NCI-H1417 treated with DMSO at 0.1 percent for 48 hours (cell line): ENCODE data around the gene STAM.
"Not testable (repeated sequence)": the region's sequence is repeated elsewhere in the genome, so short reads cannot be mapped to it uniquely, and the experiment has no call there.

Source experiments
- DNase-seq: peaks from one replicate; lab custom pipeline; 2025; lab: John Stamatoyannopoulos, UW

The STAM gene

DNA sequence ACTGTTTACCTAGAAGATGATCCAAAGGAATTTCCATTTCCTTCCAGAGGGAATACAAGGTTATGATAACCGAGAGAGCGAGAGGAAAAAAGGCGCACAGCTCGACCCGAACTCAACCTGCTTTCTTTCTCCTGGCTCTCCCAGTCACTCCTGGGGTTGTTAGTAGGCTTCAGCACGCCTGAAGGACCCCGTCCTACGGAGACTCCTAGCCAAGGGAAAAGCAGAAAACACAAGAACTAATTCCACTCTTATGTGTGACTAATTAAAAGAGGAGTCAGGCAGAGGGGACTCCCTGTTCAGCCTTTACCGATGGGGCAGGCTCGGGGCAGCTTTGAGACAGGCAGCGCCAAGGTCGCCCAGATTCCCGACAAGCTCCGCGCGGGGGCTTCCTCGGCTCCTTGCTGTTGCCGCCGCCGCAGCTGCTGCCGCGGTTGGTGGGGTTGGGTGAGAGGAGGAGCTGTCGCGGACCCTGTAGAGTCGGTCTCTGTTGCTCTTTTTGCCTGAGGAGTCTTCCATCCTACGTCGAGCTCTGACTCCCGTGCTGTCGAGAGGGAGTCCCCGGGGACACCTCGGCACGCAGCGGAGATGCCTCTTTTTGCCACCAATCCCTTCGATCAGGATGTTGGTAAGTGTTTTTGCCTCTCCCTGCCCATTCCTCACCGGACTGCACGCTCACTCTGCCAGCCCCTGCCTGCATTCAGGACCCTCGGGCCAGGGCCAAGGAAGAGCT lies at the start of gene STAM:
Gene STAM (plus strand): TSS at position 397 of the 730 bp plus-strand sequence. CDS start 189 bp downstream, at position 586.
- DNase-seq, result peak; percentile 84

DNA sequence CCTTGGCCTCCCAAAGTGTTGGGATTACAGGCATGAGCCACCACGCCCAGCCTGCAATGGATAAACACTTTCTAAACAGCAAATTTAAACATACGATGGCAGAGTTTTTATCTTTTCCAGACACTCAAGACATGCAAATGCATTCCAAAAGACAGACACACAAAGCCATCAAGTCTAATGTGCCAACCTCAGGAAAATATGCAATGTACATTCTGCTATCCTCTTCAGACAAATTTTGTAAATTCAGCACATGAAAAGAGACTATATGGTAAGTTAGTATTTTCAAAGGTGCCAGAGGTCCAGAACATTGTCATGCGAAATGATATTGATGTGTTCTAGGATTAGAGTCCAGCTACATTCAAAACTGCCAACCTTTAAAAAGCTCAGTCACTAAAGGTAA lies 46.6 kb upstream of the STAM start:
- DNase-seq, result no peak

DNA sequence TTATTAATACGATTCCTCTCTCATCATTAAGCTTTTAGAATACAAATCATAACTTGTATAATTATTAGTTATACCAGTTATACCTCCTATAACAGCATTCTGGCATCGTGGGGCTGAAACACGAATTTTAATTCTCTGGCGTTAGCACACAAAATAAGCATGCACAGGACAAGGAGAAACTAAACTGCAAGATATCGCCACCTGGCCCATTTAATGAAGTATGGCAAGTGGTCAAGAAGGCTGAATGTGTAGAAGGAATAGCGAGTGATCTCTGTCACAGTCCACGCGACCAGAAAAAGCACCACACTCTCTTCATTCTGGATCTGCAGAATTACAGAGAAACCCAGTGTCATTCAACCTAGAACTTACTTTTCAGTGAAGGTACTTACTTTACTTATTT lies 44.9 kb upstream of the STAM start:
- DNase-seq, result no peak

DNA sequence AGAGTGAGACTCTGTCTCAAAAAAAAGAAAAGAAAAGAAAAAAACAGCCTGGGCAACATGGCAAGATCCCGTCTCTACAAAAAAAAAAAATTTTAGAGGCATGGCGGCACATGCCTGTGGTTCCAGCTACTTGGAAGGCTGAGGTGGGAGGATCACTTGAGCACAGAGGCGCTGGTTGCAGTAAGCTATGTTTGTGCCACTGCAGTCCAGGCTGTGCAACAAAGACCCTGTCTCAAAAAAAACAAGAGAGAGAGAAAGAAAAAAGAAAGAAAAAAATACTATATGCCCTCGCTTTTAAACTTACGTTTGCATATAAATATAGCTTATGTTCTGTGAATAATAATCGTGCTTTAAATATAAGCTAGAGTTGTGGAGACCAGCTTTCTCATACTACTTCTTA lies 38.0 kb upstream of the STAM start:
- DNase-seq, result no peak

DNA sequence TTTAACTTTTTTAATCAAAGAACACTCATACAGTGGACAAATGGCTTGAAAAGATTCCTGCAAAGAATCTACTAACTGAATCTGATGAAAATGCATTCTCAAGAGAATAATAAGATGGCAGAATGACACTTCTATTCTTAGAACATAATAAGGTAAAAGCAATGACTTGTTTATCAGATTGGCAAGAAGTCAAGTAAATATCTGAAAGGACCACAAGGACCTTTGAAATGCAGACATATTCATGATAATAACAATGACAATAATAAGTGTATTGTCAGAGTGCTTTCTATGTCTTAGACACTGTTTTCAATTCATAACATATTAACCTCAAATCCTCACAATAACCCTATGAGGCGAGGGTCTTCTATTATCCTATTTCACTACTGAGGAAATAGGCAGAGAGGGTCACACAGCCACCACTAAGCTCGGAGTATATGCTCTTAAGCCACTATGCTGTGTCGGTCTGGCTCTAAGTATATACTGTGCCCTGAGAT lies 37.4 kb upstream of the STAM start:
- DNase-seq, result no peak

DNA sequence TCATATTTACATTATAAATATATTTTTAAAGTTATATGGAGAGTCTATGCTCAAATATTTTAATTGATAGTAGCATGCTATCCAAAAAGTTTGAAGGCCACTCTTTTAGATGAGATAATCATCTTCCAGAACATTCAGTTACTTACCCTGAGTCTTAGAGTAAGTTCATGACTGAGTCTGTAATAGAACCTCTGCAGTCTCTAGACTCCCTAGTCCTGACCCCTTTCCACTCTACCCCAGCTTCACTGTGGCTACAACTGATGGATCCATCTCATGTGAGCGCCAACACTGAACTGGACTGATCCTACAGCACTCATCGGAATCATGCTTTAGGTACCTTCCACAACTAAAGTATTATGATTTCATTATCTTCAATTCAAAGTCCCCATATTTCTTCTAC lies 36.9 kb upstream of the STAM start:
- no peak for DNase-seq

DNA sequence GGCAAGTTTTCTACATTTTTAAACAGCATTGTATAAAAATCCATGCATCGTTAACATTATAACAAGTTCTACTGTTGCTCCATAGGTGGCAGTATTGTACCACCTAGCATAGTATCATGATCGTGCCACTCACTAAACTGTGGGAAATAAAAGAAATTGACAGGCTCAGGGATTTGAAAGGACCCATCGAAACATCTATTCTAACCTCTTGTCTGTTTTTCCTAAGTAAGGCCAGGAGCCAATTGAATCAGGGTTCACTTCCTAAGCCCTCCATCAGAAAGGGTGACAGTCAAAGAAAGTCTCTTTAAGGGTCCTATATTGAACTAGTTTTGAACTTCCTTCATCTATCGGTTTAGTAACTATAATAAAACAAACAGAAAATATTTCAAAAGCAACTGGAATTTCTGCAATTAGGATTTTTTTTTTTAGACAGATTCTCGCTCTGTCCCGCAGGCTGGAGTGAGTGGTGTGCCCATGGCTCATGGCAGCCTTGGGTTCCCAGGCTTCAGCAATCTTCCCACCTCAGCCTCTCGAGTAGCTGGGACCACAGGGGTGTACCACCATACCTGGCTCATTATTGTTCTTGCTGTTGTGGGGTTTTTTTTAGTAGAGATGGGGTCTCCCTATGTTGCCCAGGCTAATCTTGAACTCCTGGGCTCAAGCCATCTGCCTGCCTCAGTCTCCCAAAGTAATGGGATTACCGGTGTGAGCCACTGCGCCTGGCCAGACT lies 36.2 kb upstream of the STAM start:
- DNase-seq, result no peak

DNA sequence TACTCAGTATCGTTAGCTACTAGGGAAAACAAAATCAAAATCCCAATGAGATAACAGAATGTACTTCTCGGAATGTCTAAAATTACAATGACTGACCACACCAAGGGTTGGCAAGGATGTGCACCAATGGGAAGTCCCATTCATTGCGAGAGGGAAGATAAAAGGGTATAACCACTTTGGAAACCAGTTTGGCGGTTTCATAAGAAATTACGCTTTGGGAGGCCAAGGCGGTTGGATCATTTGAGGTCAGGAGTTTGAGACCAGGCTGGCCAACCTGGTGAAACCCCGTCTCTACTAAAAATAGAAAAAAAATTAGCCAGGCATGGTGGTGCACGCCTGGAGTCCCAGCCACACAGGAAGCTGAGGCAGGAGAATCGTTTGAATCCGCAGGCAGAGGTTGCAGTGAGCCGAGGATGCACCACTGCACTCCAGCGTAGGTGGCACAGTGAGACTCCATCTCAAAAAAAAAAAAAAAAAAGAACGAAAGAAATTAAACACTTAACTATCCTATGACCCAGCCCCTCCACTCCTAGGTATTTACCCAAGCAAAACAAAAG lies 34.4 kb upstream of the STAM start:
- DNase-seq, result no peak

DNA sequence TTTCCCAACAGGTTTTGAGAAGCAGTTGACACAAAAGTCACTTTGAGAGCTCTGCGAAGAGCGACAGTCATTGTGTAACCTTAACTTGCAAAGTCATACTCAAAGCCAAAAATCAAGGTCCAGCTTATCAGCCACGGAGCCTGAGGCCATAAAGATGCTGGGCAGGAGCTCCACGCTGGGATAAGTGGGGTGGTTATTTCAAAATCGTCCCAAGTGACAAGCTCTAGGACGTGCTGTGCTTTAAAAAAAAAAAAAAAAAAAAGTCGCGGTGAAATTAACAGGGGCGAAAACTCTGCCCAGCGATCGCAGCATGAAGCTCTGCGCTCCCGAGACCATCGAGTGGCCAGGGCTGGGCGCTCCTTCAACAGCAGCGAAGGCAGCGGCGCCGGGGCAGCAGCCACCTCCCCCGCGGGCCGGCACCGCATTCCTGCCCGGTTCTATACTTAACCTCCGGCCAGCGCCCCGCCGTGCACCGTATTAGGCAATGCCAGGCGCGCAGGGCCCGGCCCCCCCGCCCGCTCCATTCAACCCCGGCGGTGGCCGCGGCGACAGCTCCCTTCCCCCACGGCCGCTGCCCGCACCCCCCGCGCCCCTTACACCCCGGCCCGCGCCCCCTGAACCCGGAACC lies 27.4 kb upstream of the STAM start:
- no peak for DNase-seq

DNA sequence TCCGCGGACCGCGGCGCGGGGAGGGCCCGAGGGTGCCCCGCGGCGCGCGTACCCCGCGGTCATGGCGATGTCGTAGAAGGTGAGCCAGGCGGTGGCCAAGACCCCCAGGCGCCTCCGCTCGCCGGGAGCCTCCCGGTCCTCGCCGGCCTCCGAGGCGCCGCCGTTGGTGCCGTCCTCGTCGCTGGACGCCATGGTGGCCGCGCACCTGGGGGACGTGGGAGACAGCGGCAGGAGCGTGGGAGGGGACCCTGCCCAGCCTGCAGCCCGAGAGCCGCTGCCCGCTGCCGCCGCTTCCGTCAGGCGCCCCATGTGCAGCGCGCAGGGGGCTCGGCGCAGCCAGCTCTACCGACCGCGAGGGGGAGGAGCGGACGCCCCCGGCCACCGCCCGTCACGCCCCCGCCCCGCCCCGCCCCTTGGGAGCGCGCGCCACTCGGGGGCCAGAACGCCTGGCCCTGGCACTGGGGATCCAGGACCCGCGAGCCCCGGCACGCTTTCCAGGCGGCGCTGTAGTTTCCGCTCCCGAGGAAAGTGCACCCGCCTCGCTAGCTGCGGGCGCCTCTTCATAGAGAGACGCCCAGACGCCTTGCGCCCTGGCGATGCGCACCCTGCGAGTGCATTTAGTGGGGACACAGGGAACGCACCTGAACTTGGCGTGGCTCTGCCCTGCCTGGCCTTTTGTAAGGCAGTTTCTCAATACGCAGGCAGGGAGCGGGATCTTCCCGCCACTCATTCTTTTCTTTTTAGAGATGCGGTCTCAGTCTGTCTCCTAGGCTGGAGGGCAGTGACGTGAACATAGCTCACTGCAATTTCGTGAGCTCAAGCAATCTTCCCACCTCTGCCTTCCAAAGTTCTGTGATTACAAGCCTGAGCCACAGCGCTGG lies 26.7 kb upstream of the STAM start, which contains the start of gene HACD1:
Gene HACD1 (minus strand): TSS at position 344 of the 881 bp plus-strand sequence. CDS start 35 bp downstream, at position 309.
- DNase-seq, result no peak

DNA sequence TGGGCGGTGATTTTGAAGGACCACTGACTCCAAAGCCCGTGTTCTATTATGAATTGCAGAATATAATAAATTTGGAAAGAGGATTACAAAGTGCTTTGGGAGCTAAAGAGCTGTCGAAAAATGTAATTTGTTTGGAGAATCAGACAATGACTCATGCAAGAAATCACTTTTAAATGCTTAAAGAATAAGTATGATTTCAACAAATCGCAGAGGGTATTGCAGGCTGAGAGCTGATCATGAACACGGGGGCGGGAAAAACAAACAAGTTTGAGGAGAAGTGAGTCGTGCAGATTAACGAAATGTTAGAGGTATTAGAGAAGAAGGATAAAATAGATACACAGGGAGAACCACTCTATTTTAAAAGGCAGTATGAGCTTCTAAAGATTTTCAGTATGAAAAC lies 21.9 kb upstream of the STAM start:
- no peak for DNase-seq

DNA sequence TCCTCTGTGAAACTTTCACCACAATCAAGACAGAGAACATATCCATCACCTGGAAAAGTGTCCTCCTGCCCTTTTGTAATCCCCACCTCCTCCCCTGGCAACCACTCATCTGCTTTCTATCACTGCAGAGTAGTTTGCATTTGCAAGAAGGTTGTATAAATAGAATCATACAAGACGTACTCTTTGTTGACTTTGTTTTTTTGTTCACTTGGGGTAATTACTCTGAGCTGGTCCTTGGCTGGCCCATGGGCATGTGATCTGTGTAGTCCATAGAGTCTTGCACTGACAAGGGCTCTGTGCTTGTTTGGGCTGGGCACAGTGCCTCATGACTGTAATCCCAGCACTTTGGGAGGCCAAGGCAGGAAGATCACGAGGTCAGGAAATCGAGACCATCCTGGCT lies 19.0 kb upstream of the STAM start:
- no peak for DNase-seq

DNA sequence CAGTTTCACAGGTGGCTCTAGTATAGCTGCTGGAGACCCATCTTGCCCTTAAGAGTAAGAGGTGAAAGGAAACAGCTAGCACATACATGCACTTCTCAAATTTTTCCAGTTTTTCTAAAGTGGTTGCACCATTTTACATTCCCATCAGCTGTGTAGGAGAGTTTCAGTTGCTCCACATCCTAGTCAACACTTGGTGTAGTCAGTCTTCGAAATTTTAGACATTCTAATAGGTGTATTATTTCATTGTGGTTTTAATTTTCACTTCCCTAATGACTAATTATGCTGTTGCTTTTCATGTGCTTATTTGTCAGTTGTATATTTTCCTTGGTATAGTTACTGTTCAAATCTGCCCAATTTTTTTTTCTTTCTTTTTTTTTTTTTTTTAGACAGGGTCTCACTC lies 17.3 kb upstream of the STAM start:
- DNase-seq, result no peak

DNA sequence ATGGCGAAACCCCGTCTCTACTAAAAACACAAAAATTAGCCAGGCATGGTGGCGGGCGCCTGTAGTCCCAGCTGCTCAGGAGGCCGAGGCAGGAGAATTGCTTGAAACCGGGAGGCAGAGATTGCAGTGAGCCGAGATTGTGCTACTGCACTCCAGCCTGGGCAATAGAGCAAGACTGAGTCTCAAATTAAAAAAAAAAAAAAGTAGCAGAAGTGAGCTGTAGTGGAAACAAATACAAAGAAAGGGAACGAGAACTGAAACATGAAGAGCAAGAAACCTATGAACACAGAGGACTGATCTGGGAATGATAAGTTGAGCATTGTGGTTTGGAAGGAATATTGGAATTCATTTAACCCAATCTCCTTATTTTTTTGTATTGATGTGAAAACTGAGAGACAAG lies 11.4 kb upstream of the STAM start:
- DNase-seq, result not testable (repeated sequence)

DNA sequence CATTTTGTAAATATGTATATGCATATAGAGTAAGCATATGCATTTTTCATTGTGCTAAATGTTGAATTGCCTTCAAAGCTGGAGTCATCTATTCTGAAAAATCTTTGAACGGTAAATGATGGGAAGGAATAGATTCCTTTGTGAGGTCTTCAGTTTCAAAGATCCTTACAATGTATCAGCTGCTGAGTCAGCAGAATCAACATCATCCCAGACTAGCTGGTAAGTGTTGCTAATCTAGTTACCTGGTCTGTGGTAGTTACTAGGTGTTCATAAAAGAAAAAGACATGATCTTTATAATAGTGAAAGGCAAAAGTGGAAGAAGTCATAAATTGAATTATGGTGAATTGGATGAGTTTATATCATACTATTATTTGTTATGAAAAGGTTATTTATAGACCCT lies 10.6 kb upstream of the STAM start:
- no peak for DNase-seq

DNA sequence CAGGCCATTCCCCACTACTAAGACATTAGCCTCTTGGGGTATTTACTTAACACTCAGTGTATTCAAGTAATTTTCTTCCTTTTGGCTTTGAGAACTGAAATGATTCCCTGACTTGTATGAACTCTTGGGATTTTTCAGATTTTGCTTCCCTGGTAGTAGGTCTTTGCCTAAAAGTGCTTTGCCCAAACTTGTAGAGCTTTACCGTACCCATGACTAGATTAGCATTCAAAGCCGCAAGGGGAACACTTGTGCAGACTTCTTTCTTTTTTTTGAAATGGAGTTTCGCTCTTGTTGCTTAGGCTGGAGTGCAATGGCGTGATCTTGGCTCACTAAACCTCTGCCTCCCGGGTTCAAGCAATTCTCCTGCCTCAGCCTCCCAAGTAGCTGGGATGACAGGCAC lies 6.1 kb upstream of the STAM start:
- DNase-seq, result no peak

DNA sequence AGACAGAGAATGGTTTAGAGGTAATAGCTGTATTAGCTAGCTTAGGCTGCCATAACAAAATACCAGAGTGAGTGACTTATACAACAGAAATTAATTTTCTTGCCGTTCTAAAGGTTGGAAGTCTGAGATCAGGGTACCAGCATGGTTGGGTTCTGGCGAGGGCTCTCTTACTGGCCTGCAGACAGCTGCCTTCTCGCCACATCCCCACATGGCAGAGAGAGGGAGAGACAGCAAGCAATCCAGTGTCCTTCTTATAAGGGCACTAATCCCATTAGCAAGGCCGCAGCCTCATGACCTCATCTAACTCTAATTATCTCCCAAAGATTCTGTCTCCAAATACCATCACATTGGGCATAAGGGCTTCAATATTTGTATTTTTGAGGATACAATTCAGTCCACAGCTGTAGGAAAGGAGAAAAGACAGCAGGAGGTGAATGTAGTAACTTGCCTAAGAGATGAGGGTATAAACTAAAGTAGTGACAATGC lies 3.6 kb upstream of the STAM start:
- no peak for DNase-seq

DNA sequence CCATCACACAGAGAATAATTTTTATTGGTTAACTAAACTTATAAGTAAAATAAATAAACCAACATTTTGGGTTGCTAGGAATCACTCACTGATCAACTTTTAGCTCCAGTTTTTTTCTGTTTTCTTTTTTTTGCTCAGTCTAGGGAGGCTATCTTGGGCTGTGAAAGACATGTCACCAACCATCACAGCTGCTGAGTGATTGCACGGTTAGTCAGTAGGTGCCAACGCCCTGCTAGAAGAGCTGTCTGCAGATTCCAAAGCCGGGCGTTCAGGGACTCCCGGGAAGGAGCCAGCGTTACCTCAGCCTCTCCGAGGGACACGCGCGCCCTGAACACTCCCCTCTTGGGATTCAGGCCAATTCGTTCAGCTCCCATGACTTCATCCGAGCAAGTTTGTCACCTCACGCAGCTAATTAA lies 604 bp upstream of the STAM start:
- DNase-seq, result no peak

DNA sequence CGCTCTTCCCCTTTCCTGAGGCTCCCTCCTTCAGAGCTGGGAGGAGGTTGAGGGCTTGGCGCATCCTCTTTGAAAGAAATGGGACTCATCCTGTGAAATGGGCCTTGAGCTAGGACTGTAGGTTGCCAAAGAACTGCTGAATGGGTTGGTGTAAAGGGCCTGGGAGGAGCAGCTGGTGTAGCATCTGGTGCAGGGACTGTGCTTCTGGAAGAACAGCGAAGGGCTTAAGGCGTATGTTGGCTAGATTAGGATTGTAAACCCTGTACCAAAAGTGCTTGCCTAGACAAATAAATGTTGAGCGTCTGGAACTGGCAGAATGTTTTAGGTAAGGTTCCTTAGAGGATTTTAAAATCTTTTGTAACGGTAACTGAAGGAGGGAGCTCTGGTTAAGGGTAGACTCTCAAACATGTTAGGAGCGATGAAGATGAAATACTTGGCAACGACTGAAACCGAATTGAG lies 563 bp downstream of the STAM start:
- no peak for DNase-seq

DNA sequence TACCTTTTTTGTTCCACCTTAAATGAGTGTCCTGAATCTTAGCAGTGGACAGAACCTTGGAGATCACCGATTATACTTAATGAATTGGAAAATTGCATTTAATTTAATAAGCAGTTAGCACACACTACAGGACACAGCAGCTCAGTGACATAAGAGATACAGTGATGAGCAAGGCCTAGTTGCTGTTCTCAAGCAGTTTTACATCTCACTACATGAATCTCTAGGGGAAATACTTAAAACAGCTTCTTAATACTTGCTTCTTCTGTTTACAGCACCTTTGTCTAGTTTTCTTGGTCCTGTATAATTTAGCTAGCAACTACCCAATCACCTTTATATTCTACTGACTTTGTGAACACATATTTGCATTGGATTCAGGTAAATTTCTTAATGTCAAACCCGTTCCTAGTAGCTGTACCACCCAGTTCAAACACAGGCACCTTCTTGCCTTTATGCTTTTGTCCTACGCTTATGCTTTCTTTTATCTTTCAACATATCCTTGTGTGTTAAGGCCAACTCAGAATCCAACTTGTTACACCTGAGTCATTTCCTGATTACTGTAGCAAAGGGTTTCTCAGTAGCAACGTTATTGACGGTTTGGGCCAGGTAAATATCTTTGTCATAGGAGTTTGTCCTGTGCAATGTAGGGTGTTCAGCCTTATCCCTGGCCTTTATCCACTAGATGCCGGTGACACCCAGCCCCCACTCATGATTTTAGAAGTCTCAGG lies 1.8 kb downstream of the STAM start:
- no peak for DNase-seq

DNA sequence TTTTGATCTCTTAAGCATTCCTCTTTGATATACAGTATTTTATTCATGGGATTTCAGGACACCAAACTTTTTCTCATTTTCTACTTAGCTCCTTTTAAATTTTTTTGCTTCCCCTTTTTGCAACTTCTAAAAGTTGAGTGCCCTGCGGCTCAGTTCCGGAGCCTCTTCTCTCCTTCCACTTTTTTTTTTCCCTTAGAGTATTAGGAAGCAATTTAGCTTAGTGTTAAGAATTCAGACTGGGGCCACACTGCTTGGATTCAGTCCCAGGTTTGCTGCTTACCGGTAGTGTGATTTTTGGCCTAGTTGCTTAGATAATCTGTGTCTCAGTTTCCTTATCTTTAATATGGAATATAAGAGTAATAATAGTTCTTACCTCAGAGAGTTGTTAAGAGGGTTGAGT lies 3.4 kb downstream of the STAM start:
- no peak for DNase-seq
